OCI-LY1 (cell line): Measurements from ENCODE around the gene ITGAV.

Source experiments
- EZH2 ChIP-seq: fragments of 200-600 bp; sonication (generic), shearing (Covaris generic); IDR thresholded peaks from 2 replicates; pipeline ENCODE4 v1.8.0; 2017; ENCODE audit warnings: borderline replicate concordance, mixed run types, mild to moderate bottlenecking, antibody characterized with exemption, low read length, moderate library complexity, mixed read lengths
- TF ChIP-seq, protein P1 (sequence below): fragments of 200-600 bp; sonication (generic), shearing (Covaris generic); IDR thresholded peaks from 2 replicates; pipeline ENCODE4 v1.5.1; 2017; ENCODE audit warnings: mild to moderate bottlenecking, antibody characterized with exemption, low read length, moderate library complexity, mixed read lengths

DNA sequence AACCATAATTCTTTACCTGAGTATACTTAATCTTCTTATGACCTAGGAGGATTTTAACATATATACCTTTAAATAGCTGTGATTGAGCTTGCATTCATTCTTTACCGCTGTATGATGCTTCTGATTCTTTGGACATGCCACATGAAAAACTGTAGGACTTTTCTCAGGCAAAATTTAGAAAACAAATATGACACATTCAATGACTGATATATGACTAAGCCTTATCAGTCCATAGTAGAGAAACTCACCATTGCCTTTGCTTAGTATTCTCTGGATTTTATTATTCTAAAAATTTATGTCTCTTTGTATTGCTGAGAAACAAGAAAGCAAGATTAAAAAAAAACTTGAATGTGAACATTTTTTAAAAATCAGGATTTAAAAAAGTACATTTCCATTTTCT, 107.7 kb downstream of the ITGAV start:
- no peak for TF ChIP-seq EZH2
- TF ChIP-seq, protein P1, sequence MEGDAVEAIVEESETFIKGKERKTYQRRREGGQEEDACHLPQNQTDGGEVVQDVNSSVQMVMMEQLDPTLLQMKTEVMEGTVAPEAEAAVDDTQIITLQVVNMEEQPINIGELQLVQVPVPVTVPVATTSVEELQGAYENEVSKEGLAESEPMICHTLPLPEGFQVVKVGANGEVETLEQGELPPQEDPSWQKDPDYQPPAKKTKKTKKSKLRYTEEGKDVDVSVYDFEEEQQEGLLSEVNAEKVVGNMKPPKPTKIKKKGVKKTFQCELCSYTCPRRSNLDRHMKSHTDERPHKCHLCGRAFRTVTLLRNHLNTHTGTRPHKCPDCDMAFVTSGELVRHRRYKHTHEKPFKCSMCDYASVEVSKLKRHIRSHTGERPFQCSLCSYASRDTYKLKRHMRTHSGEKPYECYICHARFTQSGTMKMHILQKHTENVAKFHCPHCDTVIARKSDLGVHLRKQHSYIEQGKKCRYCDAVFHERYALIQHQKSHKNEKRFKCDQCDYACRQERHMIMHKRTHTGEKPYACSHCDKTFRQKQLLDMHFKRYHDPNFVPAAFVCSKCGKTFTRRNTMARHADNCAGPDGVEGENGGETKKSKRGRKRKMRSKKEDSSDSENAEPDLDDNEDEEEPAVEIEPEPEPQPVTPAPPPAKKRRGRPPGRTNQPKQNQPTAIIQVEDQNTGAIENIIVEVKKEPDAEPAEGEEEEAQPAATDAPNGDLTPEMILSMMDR, result no peak
